ENCODE data around the gene NPY1R.

- TF ChIP-seq CTCF (IDR thresholded peaks at IDR 0.05; ENCODE audit: low read depth, low read length) (no peak), EZH2phosphoT487 (IDR thresholded peaks at IDR 0.05; ENCODE audit: low read depth) (no peak)
Measured at GRCh38 chr4:163331629-163332376, 593 bp downstream of the NPY1R start.

All from OCI-LY3 (cell line).